RWPE2 (cell line): ENCODE measurements around the gene DCAF15.

ENCODE experiments used
- ATAC-seq: fragments of 200-7000 bp; cut with Tn5 transposase; 3 replicates; pipeline ENCODE4 v1.9.1; 2021; ENCODE audit warnings: low read depth
- DNase-seq: peaks from one replicate; pipeline ENCODE4 v3.0.0-alpha.2; 2020; ENCODE audit warnings: low spot score
- H3K27ac ChIP-seq: fragments of 450-650 bp; 2 replicates; pipeline ENCODE4 v1.5.1; 2017; ENCODE audit warnings: mild to moderate bottlenecking; ENCODE audit not compliant: poor library complexity, severe bottlenecking
- H3K27me3 ChIP-seq: fragments of 250-450 bp; sonication (Bioruptor Pico); 2 replicates; pipeline ENCODE4 v1.5.1; 2021; ENCODE audit warnings: mild to moderate bottlenecking, moderate library complexity; ENCODE audit not compliant: insufficient read depth, poor library complexity, severe bottlenecking
- H3K36me3 ChIP-seq: fragments of 250-450 bp; sonication (Bioruptor Pico); 2 replicates; pipeline ENCODE4 v1.5.1; 2020; ENCODE audit warnings: low read depth, mild to moderate bottlenecking, moderate library complexity
- H3K4me1 ChIP-seq: fragments of 250-450 bp; sonication (Bioruptor Pico); 2 replicates; pipeline ENCODE4 v1.5.1; 2021; ENCODE audit warnings: mild to moderate bottlenecking, moderate library complexity; ENCODE audit not compliant: insufficient read depth, poor library complexity, severe bottlenecking
- H3K4me3 ChIP-seq: fragments of 250-450 bp; sonication (Bioruptor Pico); 2 replicates; pipeline ENCODE4 v1.5.1; 2021; ENCODE audit warnings: mild to moderate bottlenecking, moderate library complexity; ENCODE audit not compliant: severe bottlenecking
- H3K9me3 ChIP-seq: fragments of 250-450 bp; sonication (Bioruptor Pico); 2 replicates; pipeline ENCODE4 v1.5.1; 2021; ENCODE audit warnings: mild to moderate bottlenecking, moderate library complexity; ENCODE audit not compliant: severe bottlenecking
- TF ChIP-seq, protein P1 (sequence below): fragments of 450-650 bp; IDR thresholded peaks from one replicate; pipeline ENCODE4 v1.5.1; 2017; ENCODE audit warnings: mild to moderate bottlenecking, moderate library complexity; ENCODE audit not compliant: poor library complexity, severe bottlenecking

Gene DCAF15

GRCh38 chr19:13959141-13959961, 7.0 kb downstream of the DCAF15 start:
- H3K4me3 ChIP-seq = no peak overlapping the region
- DNase-seq = no peak
- H3K27ac ChIP-seq = no peak overlapping the region
- H3K27me3 ChIP-seq = no peaks in the 10 kb centered on the region
- no peaks in the 10 kb centered on the region for H3K9me3 ChIP-seq
- peaks cover 62% of the 10 kb centered on the region for H3K36me3 ChIP-seq
- TF ChIP-seq, protein P1, sequence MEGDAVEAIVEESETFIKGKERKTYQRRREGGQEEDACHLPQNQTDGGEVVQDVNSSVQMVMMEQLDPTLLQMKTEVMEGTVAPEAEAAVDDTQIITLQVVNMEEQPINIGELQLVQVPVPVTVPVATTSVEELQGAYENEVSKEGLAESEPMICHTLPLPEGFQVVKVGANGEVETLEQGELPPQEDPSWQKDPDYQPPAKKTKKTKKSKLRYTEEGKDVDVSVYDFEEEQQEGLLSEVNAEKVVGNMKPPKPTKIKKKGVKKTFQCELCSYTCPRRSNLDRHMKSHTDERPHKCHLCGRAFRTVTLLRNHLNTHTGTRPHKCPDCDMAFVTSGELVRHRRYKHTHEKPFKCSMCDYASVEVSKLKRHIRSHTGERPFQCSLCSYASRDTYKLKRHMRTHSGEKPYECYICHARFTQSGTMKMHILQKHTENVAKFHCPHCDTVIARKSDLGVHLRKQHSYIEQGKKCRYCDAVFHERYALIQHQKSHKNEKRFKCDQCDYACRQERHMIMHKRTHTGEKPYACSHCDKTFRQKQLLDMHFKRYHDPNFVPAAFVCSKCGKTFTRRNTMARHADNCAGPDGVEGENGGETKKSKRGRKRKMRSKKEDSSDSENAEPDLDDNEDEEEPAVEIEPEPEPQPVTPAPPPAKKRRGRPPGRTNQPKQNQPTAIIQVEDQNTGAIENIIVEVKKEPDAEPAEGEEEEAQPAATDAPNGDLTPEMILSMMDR = no peak
- no peak for ATAC-seq
- no peaks in the 10 kb centered on the region for H3K4me1 ChIP-seq

DNA sequence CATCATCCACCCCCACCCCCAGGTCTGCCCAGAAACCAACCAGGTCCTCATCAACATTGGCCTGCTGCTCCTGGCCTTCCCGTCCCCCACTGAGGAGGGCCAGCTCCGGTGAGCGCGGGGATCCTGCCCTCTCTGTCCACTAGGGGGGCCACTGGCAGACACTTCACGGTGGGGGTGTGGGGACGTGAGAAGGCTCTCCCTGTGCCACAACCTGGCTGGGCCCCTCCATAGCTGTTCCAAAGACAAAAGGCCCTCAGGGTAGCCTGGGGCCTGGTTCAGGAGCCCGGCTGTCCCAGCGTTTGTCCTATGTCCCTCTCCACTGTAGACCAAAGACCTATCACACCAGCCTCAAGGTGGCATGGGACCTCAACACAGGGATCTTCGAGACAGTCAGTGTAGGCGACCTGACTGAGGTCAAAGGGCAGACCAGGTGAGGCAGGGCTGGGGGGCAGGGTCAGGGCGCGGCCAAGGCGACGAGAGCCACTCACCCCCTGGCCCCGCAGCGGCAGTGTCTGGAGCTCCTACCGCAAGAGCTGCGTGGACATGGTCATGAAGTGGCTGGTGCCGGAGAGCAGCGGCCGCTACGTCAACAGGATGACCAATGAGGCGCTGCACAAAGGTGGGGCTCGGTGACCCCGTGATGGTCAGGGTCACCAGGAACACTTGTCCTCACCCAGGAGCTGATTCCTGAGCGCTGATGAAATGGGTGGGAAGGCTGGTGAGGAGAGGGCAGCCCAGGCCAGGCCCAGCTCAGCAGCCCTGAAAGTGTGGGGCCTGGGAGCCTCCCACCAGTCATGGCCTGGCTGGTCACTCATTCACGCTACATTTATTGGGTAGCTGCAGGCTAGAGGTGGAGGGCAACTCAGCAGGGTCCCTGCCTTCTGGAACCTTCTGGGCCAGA, 7.9 kb downstream of the DCAF15 start:
- H3K4me1 ChIP-seq = no peaks in the 10 kb centered on the region
- no peak overlapping the region for H3K4me3 ChIP-seq
- TF ChIP-seq, protein P1 = peak; percentile 11
- H3K27ac ChIP-seq = no peak overlapping the region
- DNase-seq (no peak), ATAC-seq (peak; percentile 19; the same call in 1 of the 3 replicates)
- H3K9me3 ChIP-seq = no peaks in the 10 kb centered on the region
- no peaks in the 10 kb centered on the region for H3K27me3 ChIP-seq
- H3K36me3 ChIP-seq = peaks cover 54% of the 10 kb centered on the region

DNA sequence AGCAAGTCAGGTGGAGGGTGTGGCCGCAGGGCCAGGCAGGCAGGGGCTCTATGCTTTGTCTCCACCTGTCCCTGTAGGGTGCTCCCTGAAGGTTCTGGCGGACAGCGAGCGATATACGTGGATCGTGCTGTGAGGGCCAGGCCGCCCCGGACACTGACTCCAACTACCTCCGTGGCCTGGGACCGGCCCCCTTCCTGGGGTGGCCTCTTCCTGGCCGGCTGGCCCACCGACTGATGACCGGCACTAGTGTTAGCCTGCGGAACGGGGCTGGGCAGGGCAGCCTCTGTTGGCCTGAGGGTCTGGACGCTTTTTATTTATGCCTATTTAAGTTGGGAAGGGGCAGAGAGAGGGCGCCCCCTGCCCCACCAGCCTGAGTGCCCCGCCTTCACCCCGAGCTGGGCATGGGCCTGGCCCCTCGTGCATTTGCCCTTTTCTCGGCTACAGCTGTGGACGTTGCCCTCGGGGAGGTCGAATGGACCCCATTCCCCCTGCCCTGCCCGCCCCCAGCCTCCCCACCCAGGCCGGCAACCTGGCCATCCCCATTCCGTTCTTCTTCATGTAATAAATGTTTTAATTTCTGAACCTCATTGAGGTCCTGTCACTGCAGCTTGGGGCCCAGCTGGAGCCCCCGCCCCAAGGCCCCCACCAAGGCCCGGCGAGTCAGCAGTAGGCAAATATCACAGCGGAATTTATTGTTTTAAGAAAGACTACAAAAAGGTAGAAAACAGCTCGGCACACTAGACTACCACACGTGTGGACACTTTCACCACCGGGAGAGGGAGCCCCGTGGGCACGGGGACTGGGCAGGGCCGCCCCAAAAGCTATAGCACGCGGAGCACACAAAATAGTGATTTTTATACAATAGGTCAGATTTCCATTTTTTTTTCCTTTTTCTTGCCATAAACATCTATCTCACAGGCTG, 8.8 kb downstream of the DCAF15 start:
- TF ChIP-seq, protein P1 = no peak
- no peak for ATAC-seq
- H3K27ac ChIP-seq = no peak overlapping the region
- no peaks in the 10 kb centered on the region for H3K4me1 ChIP-seq
- H3K27me3 ChIP-seq = no peaks in the 10 kb centered on the region
- H3K9me3 ChIP-seq = no peaks in the 10 kb centered on the region
- no peak overlapping the region for H3K4me3 ChIP-seq
- H3K36me3 ChIP-seq = peaks cover 44% of the 10 kb centered on the region
- DNase-seq = no peak

- Histone ChIP-seq H3K9me3 (no peaks in the 10 kb centered on the region), H3K36me3 (peaks cover 35% of the 10 kb centered on the region), H3K4me3 (no peak overlapping the region), H3K4me1 (no peaks in the 10 kb centered on the region), H3K27me3 (no peaks in the 10 kb centered on the region), H3K27ac (no peak overlapping the region)
- ATAC-seq (no peak), DNase-seq (no peak)
- TF ChIP-seq, protein P1 = no peak
Measured at GRCh38 chr19:13961826-13962698, 9.8 kb downstream of the DCAF15 start.
